IMR-90 (cell line): ENCODE results near the gene MAGI2. TPM values are rescaled to one million over a fixed set of nuclear protein-coding genes. Genes with fewer than 3 reads are reported as not detected.

Experiments
- ATAC-seq: fragments of 200-7000 bp; cut with Tn5 transposase; 2 replicates; pipeline ENCODE4 v1.9.1; 2020; ENCODE audit warnings: low read depth, mild to moderate bottlenecking, moderate library complexity
- BruUV-seq: library from RNA; stranded (reverse); fragments of 400-500 nt; replicated peaks from 2 replicates; lab custom pipeline; 2021; lab: Mats Ljungman, UMichigan
- CTCF ChIA-PET: fragments of 300-600 bp; formaldehyde crosslinking; extraction: SDS; loops from one replicate; lab custom pipeline; 2021; ENCODE audit warnings: antibody characterized with exemption; lab: Yijun Ruan, JAX
- POLR2A ChIA-PET: fragments of 300-600 bp; sonication (Branson Sonifier 250); formaldehyde crosslinking; loops from one replicate; lab custom pipeline; 2022; ENCODE audit warnings: antibody characterized with exemption; ENCODE audit not compliant: unreplicated experiment; lab: Charles Lee
- DNase-seq: peaks from one replicate; pipeline ENCODE4 v3.0.0; 2013
- H2AFZ ChIP-seq: replicated peaks from 2 replicates; pipeline ENCODE3; 2013; ENCODE audit warnings: low read length, mild to moderate bottlenecking; ENCODE audit not compliant: poor library complexity
- H2AK5ac ChIP-seq: 2 replicates; pipeline ENCODE4 v1.6.1; 2013; ENCODE audit warnings: low read depth, low read length, inconsistent platforms
- H2AK9ac ChIP-seq: replicated peaks from 2 replicates; pipeline ENCODE3; 2013; ENCODE audit warnings: mild to moderate bottlenecking, low read depth, low read length, moderate library complexity; ENCODE audit not compliant: poor library complexity
- H2BK120ac ChIP-seq: 2 replicates; pipeline ENCODE4 v1.6.1; 2013; ENCODE audit warnings: low read depth, low read length, inconsistent platforms
- H2BK15ac ChIP-seq: 3 replicates; pipeline ENCODE4 v1.6.1; 2013; ENCODE audit warnings: low read depth, low read length, inconsistent platforms
- H2BK20ac ChIP-seq: 2 replicates; pipeline ENCODE4 v1.6.1; 2013; ENCODE audit warnings: low read depth, mild to moderate bottlenecking, inconsistent platforms, low read length, moderate library complexity
- H2BK5ac ChIP-seq: 2 replicates; pipeline ENCODE4 v1.6.1; 2013; ENCODE audit warnings: mild to moderate bottlenecking, low read depth, low read length, inconsistent platforms; ENCODE audit not compliant: poor library complexity, severe bottlenecking
- H3K14ac ChIP-seq: replicated peaks from 2 replicates; pipeline ENCODE4 v1.6.1; 2013; ENCODE audit warnings: low read depth, low read length, inconsistent platforms
- H3K18ac ChIP-seq: 2 replicates; pipeline ENCODE4 v1.6.1; 2013; ENCODE audit warnings: low read depth, low read length, control low read depth
- H3K23ac ChIP-seq: 2 replicates; pipeline ENCODE4 v1.6.1; 2013; ENCODE audit warnings: low read depth, low read length, inconsistent platforms
- H3K27ac ChIP-seq: 2 replicates; pipeline ENCODE4 v1.5.1; 2013; ENCODE audit warnings: mild to moderate bottlenecking, control low read depth, low read length; ENCODE audit not compliant: insufficient read depth
- H3K27me3 ChIP-seq: 2 replicates; pipeline ENCODE4 v1.6.1; 2013; ENCODE audit warnings: low read length; ENCODE audit not compliant: control insufficient read depth, insufficient read depth
- H3K36me3 ChIP-seq: 2 replicates; pipeline ENCODE4 v1.6.1; 2013; ENCODE audit warnings: low read length, mixed read lengths; ENCODE audit not compliant: control insufficient read depth, insufficient read depth
- H3K4ac ChIP-seq: 2 replicates; pipeline ENCODE4 v1.6.1; 2013; ENCODE audit warnings: low read depth, low read length, inconsistent platforms
- H3K4me1 ChIP-seq: 2 replicates; pipeline ENCODE4 v1.6.1; 2013; ENCODE audit warnings: low read length, mixed read lengths; ENCODE audit not compliant: control insufficient read depth, insufficient read depth
- H3K4me2 ChIP-seq: 2 replicates; pipeline ENCODE4 v1.6.1; 2013; ENCODE audit warnings: low read depth, mild to moderate bottlenecking, control low read depth, low read length, moderate library complexity
- H3K4me3 ChIP-seq: 2 replicates; pipeline ENCODE4 v1.5.1; 2013; ENCODE audit warnings: low read depth, mild to moderate bottlenecking, control low read depth, low read length, moderate library complexity; ENCODE audit not compliant: insufficient read depth
- H3K56ac ChIP-seq: 2 replicates; pipeline ENCODE4 v1.6.1; 2013; ENCODE audit warnings: low read length, inconsistent platforms; ENCODE audit not compliant: insufficient read depth; ENCODE audit errors: extremely low read depth
- H3K79me1 ChIP-seq, 2 experiments: 2 replicates each; pipeline ENCODE4 v1.6.1; 2013; ENCODE audit warnings: low read length in 2 of 2, inconsistent platforms in 1 of 2, low read depth in 1 of 2
- H3K9ac ChIP-seq: 2 replicates; pipeline ENCODE4 v1.6.1; 2013; ENCODE audit warnings: low read depth, low read length, control low read depth
- H3K9me1 ChIP-seq: 2 replicates; pipeline ENCODE4 v1.6.1; 2013; ENCODE audit warnings: low read length, inconsistent platforms; ENCODE audit not compliant: insufficient read depth
- H3K9me3 ChIP-seq: 2 replicates; pipeline ENCODE4 v1.6.1; 2013; ENCODE audit warnings: low read length; ENCODE audit not compliant: control insufficient read depth, insufficient read depth
- H4K20me1 ChIP-seq: 2 replicates; pipeline ENCODE4 v1.6.1; 2013; ENCODE audit warnings: low read length, inconsistent platforms; ENCODE audit not compliant: insufficient read depth
- H4K5ac ChIP-seq: 2 replicates; pipeline ENCODE4 v1.6.1; 2013; ENCODE audit warnings: mild to moderate bottlenecking, low read depth, low read length, control low read depth
- H4K8ac ChIP-seq, 2 experiments: 2 replicates each; pipeline ENCODE4 v1.6.1; 2013; ENCODE audit warnings: low read depth in 2 of 2, low read length in 2 of 2, control low read depth in 1 of 2, inconsistent platforms in 1 of 2
- H4K91ac ChIP-seq: 2 replicates; pipeline ENCODE4 v1.6.1; 2013; ENCODE audit warnings: low read depth, low read length, inconsistent platforms; ENCODE audit not compliant: insufficient read depth
- MXI1 ChIP-seq: IDR thresholded peaks from 2 replicates; pipeline ENCODE4 v1.6.1; 2012; ENCODE audit warnings: low read depth, mild to moderate bottlenecking, low read length, moderate library complexity, borderline replicate concordance
- WGBS, 2 experiments: methylation state at CpG; one replicate each; pipeline versions ENCODE4 v1.1.5 to v1.1.7; 2013; ENCODE audit warnings: missing lambda C conversion rate in 2 of 2; ENCODE audit not compliant: insufficient read length in 1 of 2; ENCODE audit errors: extremely low coverage in 2 of 2; 5-methylcytosine and 5-hydroxymethylcytosine counted together
- dilution Hi-C: fragments of 300-500 bp; cut with HindIII; formaldehyde crosslinking; loops from one replicate; pipeline ENCODE4 v1.14.3; 2018; ENCODE audit warnings: low sequenced_read_pairs; ENCODE audit not compliant: unreplicated experiment
- in situ Hi-C: fragments of 300-500 bp; cut with MboI; formaldehyde crosslinking; loops from 3 replicates; pipeline ENCODE4 v1.14.3; 2019; ENCODE audit warnings: low sequenced_read_pairs, inconsistent platforms, mixed read lengths
- intact Hi-C: fragments of 100-400 bp; cut with micrococcal nuclease; formaldehyde crosslinking; loops from 2 replicates; pipeline ENCODE4 v1.10.0; 2022
- polyA plus RNA-seq, 3 experiments: library from polyadenylated mRNA; depleted of rRNA; stranded (reverse); fragments of >200 nt; gene quantifications; 2 replicates each; pipeline ENCODE4 v1.2.3, GENCODE V29; 2012; ENCODE audit warnings: low replicate concordance in 1 of 3
- total RNA-seq: library from RNA; depleted of rRNA; stranded (reverse); fragments of >200 nt; gene quantifications from 2 replicates; pipeline ENCODE4 v1.2.3, GENCODE V29; 2012
- TF ChIP-seq, protein P1 (sequence below): fragments of 150-350 bp; IDR thresholded peaks from 2 replicates; pipeline ENCODE4 v1.6.1; 2017; ENCODE audit warnings: mild to moderate bottlenecking, antibody characterized with exemption, low read length, low read depth

MAGI2 gene
- total and polyA plus RNA-seq, 2 of the 4 experiments (the other 2 are of a cell fraction): 2.5 to 17.9 TPM

DNA sequence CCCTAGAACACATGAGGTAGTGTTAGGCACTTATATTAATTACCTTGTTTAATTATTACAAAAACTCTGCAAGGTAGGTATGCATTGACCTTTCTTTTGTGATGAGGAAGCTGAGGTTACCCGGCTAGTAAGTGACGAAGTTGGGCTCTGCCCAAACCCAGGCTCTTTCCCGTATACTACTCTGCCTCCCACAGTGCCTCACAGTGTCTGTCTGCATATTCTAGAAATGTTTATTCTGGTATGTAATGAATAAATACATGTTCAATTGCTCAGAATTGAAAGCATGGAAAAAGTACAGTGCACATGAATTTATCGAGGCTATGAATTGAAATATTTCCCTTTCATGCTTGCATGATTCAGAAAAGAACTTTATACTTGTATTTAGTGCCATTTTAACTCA lies 1350.0 kb downstream of the MAGI2 start:
- Histone ChIP-seq H2BK15ac (no peak overlapping the region), H3K18ac (no peak overlapping the region), H3K79me1 (no peaks in the 10 kb centered on the region), H2AK5ac (no peak overlapping the region), H3K4me2 (no peak overlapping the region), H2AFZ (no peak overlapping the region), H4K8ac (no peak overlapping the region), H4K5ac (no peak overlapping the region), H2AK9ac (no peak overlapping the region), H3K4me3 (no peak overlapping the region), H3K4me1 (peaks cover 9% of the 10 kb centered on the region), H3K36me3 (no peaks in the 10 kb centered on the region), H4K91ac (no peak overlapping the region), H3K56ac (no peak overlapping the region), H3K27me3 (no peaks in the 10 kb centered on the region), H3K27ac (no peak overlapping the region), H3K9ac (no peak overlapping the region), H2BK120ac (no peak overlapping the region), H3K4ac (no peak overlapping the region), H3K23ac (no peak overlapping the region), H3K14ac (no peak overlapping the region), H2BK5ac (no peak overlapping the region), H4K20me1 (no peaks in the 10 kb centered on the region), H3K9me1 (peaks cover 4% of the 10 kb centered on the region), H2BK20ac (no peak overlapping the region), H3K9me3 (no peaks in the 10 kb centered on the region)
- in situ Hi-C loops (no loop called here), intact Hi-C loops (no loop called here), dilution Hi-C loops (no loop called here)
- BruUV-seq: no TSS peak
- no peak for DNase-seq
- ChIA-PET CTCF (no interaction called here), POLR2A (no interaction called here)
- WGBS, 2 experiments: no CpG with 5 or more reads among the region's 4 CpGs
- ATAC-seq: no peak
- TF ChIP-seq, protein P1, sequence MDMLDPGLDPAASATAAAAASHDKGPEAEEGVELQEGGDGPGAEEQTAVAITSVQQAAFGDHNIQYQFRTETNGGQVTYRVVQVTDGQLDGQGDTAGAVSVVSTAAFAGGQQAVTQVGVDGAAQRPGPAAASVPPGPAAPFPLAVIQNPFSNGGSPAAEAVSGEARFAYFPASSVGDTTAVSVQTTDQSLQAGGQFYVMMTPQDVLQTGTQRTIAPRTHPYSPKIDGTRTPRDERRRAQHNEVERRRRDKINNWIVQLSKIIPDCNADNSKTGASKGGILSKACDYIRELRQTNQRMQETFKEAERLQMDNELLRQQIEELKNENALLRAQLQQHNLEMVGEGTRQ: no peak
- TF ChIP-seq MXI1: no peak
